ENCODE measurements around the gene OR2AT4.
"Not testable (repeated sequence)": the region's sequence is repeated elsewhere in the genome, so short reads cannot be mapped to it uniquely, and the experiment has no call there.

OR2AT4 gene

GRCh38 chr11:75068559-75068958, 28.1 kb downstream of the OR2AT4 start:
- DNase-seq (ENCODE audit: low read depth in 2 of 2) = no peak

- no peak for DNase-seq (ENCODE audit: low read depth in 2 of 2)
These were observed 30.6 kb downstream of the OR2AT4 start for GRCh38 chr11:75066061-75066460.

GRCh38 chr11:75063741-75064314, 32.8 kb downstream of the OR2AT4 start:
- no peak for DNase-seq (ENCODE audit: low read depth in 2 of 2)

- no peak for DNase-seq (ENCODE audit: low read depth in 2 of 2)
These were observed 37.4 kb downstream of the OR2AT4 start for GRCh38 chr11:75059299-75059698.

- DNase-seq (ENCODE audit: low read depth in 2 of 2) = no peak
These were observed 39.9 kb downstream of the OR2AT4 start for GRCh38 chr11:75056814-75057213.

GRCh38 chr11:75055511-75055910, 41.2 kb downstream of the OR2AT4 start:
- no peak for DNase-seq (ENCODE audit: low read depth in 2 of 2)

- no peak for DNase-seq (ENCODE audit: low read depth in 2 of 2)
These were observed 44.2 kb downstream of the OR2AT4 start for GRCh38 chr11:75052457-75052856.

GRCh38 chr11:75051043-75051442, 45.6 kb downstream of the OR2AT4 start:
- DNase-seq (ENCODE audit: low read depth in 2 of 2) = no peak

GRCh38 chr11:75050516-75050915, 46.2 kb downstream of the OR2AT4 start:
- no peak for DNase-seq (ENCODE audit: low read depth in 2 of 2)

GRCh38 chr11:75049501-75050266, 47.0 kb downstream of the OR2AT4 start:
- not testable (repeated sequence) for DNase-seq (ENCODE audit: low read depth in 2 of 2)

- DNase-seq (ENCODE audit: low read depth in 2 of 2) = no peak
These were observed 49.5 kb downstream of the OR2AT4 start for GRCh38 chr11:75047191-75047590.

GRCh38 chr11:75046668-75047067, 50.0 kb downstream of the OR2AT4 start:
- DNase-seq (ENCODE audit: low read depth in 2 of 2) = not testable (repeated sequence)

- not testable (repeated sequence) for DNase-seq (ENCODE audit: low read depth in 2 of 2)
These were observed 52.1 kb downstream of the OR2AT4 start for GRCh38 chr11:75044381-75045170.

GRCh38 chr11:75041821-75042220, 54.9 kb downstream of the OR2AT4 start:
- DNase-seq (ENCODE audit: low read depth in 2 of 2) = not testable (repeated sequence)

- no peak for DNase-seq (ENCODE audit: low read depth in 2 of 2)
These were observed 55.4 kb downstream of the OR2AT4 start for GRCh38 chr11:75041263-75041662.

GRCh38 chr11:75040167-75040770, 56.4 kb downstream of the OR2AT4 start:
- no peak for DNase-seq (ENCODE audit: low read depth in 2 of 2)

- DNase-seq (ENCODE audit: low read depth in 2 of 2) = no peak
These were observed 60.6 kb downstream of the OR2AT4 start for GRCh38 chr11:75035911-75036565.

- DNase-seq (ENCODE audit: low read depth in 2 of 2) = no peak
These were observed 61.4 kb downstream of the OR2AT4 start for GRCh38 chr11:75035256-75035655.

- DNase-seq (ENCODE audit: low read depth in 2 of 2) = no peak
These were observed 62.8 kb downstream of the OR2AT4 start for GRCh38 chr11:75033916-75034315.

GRCh38 chr11:75032550-75032935, 64.1 kb downstream of the OR2AT4 start:
- no peak for DNase-seq (ENCODE audit: low read depth in 2 of 2)

- peak; percentile 56 to 74 for DNase-seq (ENCODE audit: low read depth in 2 of 2)
These were observed 64.7 kb downstream of the OR2AT4 start for GRCh38 chr11:75031771-75032549.
